ENCODE results near the gene FOXJ1. TPM values are rescaled to one million over a fixed set of nuclear protein-coding genes. Genes with fewer than 3 reads are reported as not detected.

FOXJ1 gene
- total RNA-seq, 1 experiment from 2014 or later: 0.28 TPM

- Histone ChIP-seq H3K4me1 (ENCODE audit: control insufficient read depth, insufficient read depth, low read length) (no peaks in the 10 kb centered on the region), H3K9me3 (ENCODE audit: control insufficient read depth, insufficient read depth, low read depth, low read length) (no peaks in the 10 kb centered on the region), H3K27me3 (ENCODE audit: control insufficient read depth, insufficient read depth, low read length) (no peaks in the 10 kb centered on the region), H3K27ac (ENCODE audit: low read length) (no peak overlapping the region), H3K36me3 (ENCODE audit: control insufficient read depth, insufficient read depth, low read length) (no peaks in the 10 kb centered on the region), H3K4me3 (ENCODE audit: low read depth in 2 of 2, low read length in 2 of 2) (no peak overlapping the region)
- TF ChIP-seq REST (IDR thresholded peaks at IDR 0.05; ENCODE audit: insufficient read depth in 1 of 2, low read depth in 2 of 2, low read length in 1 of 2) (no peak), SIN3A (IDR thresholded peaks at IDR 0.05; ENCODE audit: borderline replicate concordance, insufficient read depth, low read depth, low read length) (no peak), CTCF (IDR thresholded peaks at IDR 0.05) (no peak), TCF7L2 (IDR thresholded peaks at IDR 0.05; ENCODE audit: low read depth, low read length) (no peak), POLR2AphosphoS5 (IDR thresholded peaks at IDR 0.05; ENCODE audit: low read depth, low read length) (no peak)
- no peak for DNase-seq (ENCODE audit: low read depth, low spot score)
- intact Hi-C loops (cut with micrococcal nuclease; ENCODE audit: unreplicated experiment): no loop called here
- ChIA-PET POLR2A (no interaction called here), CTCF (no interaction called here)
- ATAC-seq: no peak
- no TSS peak for BruUV-seq (replicated peaks)
- in situ Hi-C loops (cut with HindIII; ENCODE audit: low pct_unique_long_range_greater_than_20kb, low sequenced_read_pairs): no loop called here
These were observed 20.0 kb upstream of the FOXJ1 start for GRCh38 chr17:76160896-76161528.

GRCh38 chr17:76159157-76159556, 18.1 kb upstream of the FOXJ1 start:
- H3K9me3 ChIP-seq (ENCODE audit: control insufficient read depth, insufficient read depth, low read depth, low read length): no peaks in the 10 kb centered on the region
- in situ Hi-C loops (cut with HindIII; ENCODE audit: low pct_unique_long_range_greater_than_20kb, low sequenced_read_pairs): no loop called here
- CTCF ChIA-PET: no interaction called here

More at GRCh38 chr17:76159157-76159556, 18.1 kb upstream of the FOXJ1 start:
- TF ChIP-seq REST (IDR thresholded peaks at IDR 0.05; ENCODE audit: insufficient read depth in 1 of 2, low read depth in 2 of 2, low read length in 1 of 2) (no peak), TCF7L2 (IDR thresholded peaks at IDR 0.05; ENCODE audit: low read depth, low read length) (no peak), SIN3A (IDR thresholded peaks at IDR 0.05; ENCODE audit: borderline replicate concordance, insufficient read depth, low read depth, low read length) (no peak), CTCF (IDR thresholded peaks at IDR 0.05) (no peak), POLR2AphosphoS5 (IDR thresholded peaks at IDR 0.05; ENCODE audit: low read depth, low read length) (no peak)
- Histone ChIP-seq H3K4me3 (ENCODE audit: low read depth in 2 of 2, low read length in 2 of 2) (no peak overlapping the region), H3K27me3 (ENCODE audit: control insufficient read depth, insufficient read depth, low read length) (no peaks in the 10 kb centered on the region), H3K27ac (ENCODE audit: low read length) (no peak overlapping the region), H3K4me1 (ENCODE audit: control insufficient read depth, insufficient read depth, low read length) (no peaks in the 10 kb centered on the region), H3K36me3 (ENCODE audit: control insufficient read depth, insufficient read depth, low read length) (no peaks in the 10 kb centered on the region)
- POLR2A ChIA-PET: no interaction called here
- BruUV-seq (replicated peaks): no TSS peak
- ATAC-seq: no peak
- no peak for DNase-seq (ENCODE audit: low read depth, low spot score)
- intact Hi-C loops (cut with micrococcal nuclease; ENCODE audit: unreplicated experiment): no loop called here

Measured in Panc1 (cell line).